NCI-H1436 (cell line): ENCODE data around the gene ARHGAP24.

Experiments
- DNase-seq: peaks from one replicate; lab custom pipeline; 2025; lab: John Stamatoyannopoulos, UW

ARHGAP24 gene

DNA sequence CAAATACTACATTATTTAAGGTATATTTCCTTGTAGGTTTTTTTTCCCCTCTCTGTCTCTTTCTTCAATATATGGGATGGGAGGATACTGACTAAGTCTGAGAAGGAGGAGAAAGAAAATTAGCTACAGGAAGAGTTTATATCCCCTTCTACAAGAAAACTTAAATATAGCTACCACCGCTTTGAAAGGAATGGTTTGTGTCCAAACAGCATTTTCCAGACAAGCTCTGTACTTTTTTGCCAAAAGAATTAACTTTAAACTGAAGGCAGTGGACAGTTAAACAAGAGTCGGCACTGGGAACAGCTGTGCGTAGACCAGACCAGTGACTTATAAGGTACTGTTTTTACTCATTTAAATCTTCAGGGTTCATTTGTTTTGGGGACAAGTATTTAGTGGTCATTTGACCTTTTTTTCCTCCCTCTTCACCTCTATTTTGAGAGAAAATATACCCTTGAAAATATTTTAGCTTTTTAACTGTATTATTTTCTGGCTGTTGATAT lies 303.7 kb downstream of the ARHGAP24 start:
- no peak for DNase-seq

DNA sequence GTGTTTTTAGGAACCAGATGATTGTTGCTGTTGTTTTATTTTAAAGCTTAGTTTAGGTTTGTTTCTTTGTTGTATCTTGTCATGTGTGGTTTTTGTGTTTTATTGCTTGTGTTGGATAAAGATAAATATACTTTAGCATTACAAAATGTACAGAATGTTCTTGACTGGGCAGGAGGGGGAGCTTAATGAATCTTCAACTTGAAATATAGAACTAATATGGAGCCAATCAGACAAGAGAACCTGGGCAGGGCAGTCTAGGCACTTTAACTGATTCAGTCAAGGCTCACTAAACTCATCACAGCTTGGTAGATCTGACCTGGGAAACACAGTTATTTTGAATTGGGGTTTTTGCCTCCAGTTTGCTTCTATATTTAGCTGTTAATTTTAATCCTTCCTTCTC lies 304.2 kb downstream of the ARHGAP24 start:
- DNase-seq: no peak

DNA sequence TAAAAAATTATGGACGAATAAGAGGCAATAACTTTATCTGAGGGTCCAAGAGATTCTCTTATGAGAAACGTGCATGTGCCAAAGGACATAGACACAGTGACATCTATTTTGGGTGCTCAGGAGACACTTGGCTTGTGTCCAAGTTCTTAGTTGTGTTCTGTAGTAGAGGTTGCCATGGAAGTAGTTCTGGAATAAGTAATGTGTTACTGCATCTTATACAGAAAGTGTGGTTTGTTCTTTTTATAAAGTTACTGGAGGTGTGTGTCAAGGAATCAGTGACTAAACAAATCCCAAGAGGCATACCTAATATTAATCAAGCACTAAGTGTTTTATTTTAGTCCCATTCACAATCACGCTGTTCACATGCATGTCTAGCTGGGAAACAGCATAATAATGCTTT lies 305.7 kb downstream of the ARHGAP24 start:
- no peak for DNase-seq

DNA sequence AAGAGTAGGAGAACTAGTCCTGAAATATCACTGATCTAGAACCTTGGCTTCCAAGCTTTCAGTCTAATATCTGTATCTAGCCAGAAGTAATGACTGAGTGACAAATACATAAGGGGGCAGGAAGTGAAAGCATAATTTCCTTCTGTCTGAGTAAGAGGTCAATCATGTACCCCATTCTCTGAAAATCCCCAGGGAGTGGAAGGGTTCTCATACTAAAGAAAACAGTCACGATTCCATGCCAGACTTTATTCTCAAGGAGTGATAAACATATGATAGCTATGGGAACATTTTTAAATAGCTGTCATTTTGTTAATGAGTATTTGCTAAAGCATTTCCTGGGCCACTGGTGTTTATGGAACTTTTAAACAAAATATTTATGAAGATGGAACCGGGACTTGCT lies 308.5 kb downstream of the ARHGAP24 start:
- DNase-seq: no peak

DNA sequence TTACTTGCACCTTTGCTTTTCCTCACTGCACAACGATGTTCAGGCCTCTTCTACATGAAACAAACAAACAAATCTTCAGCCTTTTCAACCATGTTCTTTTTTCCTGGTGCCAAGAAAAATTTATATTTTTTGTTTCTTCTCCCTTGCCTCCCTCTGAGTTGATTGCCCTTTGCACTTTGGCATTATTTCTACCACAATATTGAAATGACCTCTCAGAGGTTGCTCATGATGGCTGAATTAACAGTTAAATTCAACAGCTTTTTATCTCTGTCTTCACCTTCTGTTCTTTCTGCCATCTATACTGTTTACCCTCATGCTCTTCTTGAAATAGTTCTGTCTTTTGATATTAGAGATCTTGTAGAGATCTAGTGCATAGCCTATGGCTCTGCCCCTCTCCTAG lies 308.9 kb downstream of the ARHGAP24 start:
- no peak for DNase-seq

DNA sequence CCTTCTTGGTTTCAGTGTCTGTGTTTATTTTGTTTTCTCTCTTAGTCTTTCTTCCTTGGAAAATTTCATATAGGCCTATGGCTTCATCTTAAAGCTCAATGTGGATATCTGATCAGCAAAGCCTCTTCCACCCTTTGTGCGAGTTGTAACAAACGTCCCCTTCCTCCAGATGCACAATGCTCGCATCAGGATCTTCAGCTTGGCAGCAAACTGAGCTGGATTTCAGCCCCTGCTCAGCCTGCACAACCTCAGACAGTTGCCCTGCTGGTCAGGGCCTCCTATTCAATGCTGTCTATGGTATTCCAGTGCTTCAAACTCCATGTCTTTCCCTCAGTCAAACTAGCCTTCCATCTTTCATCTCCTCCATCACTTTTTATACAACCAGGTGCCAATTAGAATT lies 309.4 kb downstream of the ARHGAP24 start:
- no peak for DNase-seq

DNA sequence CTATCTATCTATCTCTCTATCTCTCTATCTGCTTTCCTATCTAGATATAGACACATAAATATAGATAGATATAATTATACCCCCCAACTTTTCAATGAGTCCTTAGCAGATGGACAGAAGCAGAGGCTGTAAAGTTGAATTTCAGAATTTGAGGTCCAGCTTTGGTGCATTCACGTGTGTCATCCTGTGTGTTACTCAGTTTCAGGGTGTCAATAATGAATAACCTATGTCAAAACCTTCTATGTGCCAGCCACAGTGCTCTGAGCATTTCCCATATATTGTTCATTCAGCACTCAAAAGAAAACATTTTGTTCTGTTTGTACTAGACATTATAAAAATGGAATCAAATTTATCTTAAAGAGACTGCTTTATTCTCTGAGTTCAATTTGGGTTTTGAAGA lies 310.0 kb downstream of the ARHGAP24 start:
- DNase-seq: no peak

DNA sequence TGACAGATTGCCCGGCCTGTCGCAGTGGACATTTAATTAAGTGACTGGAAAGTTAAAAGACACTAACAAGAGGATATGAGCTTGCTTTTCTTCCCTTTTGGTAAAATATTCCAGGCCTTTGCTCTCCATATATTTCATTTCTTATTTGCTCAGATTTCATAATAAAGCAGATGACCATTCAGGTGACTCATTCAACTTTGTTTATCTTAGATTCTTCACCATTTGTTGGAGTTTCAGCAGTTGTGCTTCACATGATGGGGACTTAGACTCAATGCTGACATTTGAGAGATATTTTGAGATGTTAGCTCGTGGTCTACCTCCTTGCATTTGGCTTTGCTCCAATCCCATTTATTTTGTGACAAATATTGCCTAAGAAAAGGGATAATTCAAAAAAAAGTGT lies 312.2 kb downstream of the ARHGAP24 start:
- no peak for DNase-seq

DNA sequence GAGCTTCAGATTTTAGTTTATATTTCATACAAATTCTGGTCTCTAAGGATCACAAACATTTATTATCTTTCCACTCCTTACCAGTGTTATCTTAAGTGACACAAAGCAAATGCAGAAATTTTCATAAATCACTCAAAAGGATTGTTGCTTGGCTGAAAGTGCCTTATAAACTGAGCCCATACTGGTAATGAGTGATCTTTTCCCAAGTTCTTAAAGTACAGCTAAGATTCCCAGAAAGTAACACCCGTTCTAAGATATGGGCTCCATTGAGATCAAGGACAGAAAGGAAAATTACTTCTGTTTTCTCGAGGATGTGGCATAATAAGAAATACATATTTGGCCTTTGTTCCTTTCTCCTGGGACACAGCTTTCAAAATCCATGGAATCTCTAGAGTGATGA lies 313.7 kb downstream of the ARHGAP24 start:
- DNase-seq: no peak

DNA sequence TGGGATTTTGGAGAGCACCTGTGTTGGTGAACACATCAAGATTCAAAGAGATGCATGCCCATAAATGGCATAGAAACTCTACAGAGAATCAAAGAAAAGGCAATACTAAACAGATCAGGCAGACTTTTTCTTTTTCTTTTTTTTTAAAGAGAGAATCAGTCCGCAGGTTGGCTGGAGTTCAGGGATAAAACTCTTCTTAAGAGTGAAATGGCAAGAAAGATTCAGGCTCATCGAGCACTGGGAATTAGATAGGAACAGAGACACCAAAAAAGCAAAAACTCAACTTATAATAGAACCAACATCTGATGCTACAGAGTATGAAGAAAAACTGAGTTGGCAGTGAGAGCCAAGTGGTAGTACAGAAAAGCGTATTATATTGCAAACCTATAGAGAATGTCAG lies 314.3 kb downstream of the ARHGAP24 start:
- DNase-seq: no peak

DNA sequence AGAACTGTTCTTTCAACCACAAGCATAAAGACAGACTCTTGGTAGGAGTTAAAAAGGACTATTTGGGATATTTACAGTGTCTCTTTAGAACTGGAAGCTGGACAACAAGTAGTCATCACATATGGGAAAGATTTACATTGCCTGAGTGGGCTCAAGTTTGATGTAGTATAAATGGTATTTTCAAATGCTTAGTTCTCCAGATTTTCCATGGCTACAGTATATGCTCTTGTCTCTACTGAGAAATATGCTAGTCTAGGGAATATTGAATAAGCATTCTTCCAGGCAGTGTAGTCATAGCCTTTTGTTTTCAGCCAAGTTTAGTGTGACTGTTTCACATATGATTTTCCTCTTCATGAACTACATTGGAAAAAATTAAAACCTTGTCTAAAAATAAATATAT lies 315.6 kb downstream of the ARHGAP24 start:
- no peak for DNase-seq

DNA sequence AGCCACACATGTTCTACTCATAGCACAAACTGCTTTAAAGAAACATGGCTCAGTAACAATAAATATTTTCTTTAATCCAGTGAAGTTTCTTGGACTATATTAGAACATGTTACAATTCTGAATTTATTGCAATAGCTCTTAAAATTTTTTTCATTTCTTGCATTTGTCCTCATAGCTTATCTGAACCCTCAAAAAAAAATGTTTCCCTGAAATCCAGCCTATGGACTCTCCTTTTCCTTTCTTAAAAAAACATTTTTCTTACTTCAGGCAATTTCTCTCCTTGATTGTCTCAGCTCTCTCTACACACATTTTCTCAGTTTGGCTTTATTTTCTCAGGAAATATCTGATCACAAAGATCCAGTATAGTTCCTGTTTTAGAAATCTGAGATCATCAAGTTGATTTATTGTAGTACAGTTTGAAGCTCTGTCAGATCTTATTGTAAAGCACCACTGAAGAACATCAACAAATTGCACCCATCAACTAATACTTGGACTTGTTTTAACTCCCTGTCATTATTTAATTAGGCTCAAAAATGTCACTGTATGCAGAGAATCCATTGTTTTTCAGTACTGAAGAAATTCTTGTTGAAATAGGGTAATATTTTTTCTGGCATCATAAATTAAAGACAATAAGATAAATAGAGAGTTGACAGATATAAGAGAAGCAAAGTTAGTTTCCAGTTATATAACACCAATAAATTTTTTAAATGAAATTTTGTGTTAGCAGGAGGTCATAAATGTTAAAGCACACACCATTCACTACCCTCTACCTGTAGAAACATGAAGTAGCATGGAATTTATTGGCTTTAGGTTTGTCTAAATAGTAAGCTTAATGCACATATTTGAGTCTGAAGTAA lies 317.7 kb downstream of the ARHGAP24 start:
- DNase-seq: no peak

DNA sequence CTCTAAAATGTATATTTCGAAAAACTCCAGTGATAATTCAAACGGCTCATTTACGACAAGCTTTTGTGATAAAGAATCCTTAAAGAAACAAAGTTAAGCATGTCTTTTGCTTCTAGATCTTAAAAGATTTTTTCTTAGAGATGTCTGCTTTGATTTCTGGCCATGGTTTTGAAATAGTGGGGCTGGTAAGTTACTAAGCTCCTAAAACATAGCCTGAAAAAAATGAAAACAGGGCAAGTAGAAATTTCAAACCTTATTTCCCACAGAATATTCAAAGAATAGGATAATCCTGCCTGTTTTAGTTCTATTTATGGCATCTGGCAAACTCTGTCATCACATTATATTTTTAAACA lies 318.3 kb downstream of the ARHGAP24 start:
- DNase-seq: no peak

DNA sequence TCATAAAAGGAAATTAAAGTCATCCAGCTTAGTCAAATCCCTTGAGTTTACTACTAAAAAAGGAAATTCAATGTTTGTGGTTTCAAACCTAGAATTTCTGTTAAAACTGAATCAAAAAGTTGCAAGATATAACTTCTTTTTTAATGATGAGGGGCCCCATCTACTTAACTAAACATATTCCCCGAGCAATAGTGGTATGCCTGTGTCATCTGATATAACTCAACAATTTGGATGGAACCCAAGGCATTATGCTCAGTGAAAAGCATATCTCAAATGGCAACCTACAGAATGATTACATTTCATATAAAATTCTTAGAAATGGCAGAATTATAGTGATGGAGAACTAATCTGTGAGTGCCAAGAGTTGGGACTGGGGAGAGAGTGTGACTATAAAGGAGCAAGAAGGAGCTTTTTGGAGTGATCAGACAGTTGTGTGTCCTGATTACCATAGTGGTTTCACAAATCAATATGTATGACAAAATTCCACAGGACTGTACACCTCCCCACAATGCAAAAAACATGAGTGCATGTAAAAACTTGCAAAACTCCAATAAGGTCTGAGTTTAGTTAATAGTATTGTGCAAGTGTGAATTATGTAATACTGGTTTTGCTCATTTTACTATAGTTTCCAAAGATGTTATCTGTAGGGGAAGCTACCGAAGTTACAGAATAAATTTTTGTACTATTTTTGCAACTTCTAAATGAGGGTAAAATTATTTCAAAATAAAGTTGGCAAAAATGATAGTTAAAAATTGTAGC lies 323.2 kb downstream of the ARHGAP24 start:
- no peak for DNase-seq

DNA sequence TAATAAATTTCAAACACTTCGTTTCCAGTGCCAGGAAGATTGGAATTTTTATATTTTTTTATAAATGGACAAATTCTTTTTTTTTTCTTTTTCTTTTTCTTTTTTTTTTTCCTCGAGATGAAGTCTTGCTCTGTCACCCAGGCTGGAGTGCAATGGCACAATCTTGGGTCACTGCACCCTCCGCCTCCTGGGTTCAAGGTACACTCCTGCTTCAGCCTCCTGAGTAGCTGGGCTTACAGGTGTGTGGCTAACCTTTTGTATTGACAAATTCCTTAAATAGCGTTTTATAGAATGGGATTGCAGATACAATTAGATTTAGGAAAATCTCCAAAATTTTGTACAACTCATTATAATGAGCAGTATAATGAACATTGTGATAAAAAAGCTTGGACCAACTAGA lies 328.9 kb downstream of the ARHGAP24 start:
- no peak for DNase-seq

DNA sequence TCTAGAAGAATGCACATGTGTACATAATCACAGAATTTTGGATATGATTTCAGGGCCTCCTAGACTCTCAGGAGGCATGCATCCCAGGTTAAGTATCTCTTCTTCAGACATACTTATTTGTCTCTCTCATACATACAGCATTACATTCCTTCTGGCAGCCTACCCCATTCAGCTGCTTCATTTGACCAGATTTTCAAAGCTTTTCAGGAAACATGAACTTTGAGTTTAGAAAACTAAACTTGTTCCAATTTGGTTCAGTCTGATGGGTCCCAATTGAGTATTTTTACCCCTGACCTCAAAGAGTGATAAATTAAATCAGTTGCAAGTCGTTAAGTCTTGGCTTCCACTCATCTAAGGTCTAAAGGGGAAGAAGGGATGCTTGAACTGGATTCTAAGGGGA lies 330.9 kb downstream of the ARHGAP24 start:
- DNase-seq: no peak

DNA sequence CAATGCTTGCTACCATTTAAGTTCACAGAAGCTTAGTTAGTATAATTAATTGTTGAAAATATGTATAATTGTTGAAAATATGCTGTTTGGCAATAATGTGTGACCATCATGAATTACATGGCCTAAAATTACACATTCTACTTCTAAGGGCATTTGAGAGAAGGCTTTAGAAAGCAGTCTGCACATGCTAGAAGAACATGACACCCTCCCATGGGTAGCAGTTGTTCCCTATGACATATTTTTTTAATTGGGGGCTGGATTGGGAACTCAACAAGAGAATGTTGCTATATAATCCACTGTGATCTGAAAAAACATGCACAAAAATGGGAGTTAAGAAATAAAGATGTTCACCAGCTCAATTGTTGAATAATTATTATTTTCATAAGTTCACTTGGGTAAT lies 331.4 kb downstream of the ARHGAP24 start:
- no peak for DNase-seq

DNA sequence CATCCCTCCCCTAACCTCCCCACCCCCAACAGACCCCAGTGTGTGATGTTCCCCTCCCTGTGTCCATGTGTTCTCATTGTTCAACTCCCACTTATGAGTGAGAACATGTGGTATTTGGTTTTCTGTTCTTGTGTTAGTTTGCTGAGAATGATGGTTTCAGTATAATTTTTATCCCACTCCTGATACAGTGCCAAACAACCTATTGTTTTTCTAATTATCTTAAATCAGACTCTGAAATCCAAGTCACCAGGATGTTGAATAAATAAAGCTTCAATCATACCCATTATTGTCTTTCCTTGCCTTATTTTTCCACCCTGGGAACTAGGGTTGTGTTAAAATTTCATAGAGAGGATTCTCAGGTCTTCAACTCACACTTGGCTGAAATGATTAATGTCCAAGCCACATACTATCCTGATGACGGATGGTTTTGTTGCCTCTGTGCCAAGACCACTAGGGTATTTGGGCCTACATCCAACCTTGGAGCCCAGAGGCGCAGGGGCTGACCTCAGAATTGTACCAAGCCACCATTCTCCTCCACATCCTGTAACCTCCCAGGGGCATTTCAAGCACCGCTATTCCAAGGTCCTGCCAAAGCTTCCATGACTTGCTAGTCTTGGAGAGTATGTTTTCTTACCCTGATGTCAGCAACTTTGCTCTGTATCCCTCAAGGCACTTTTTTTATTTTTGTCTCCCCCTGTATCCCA lies 332.4 kb downstream of the ARHGAP24 start:
- no peak for DNase-seq

DNA sequence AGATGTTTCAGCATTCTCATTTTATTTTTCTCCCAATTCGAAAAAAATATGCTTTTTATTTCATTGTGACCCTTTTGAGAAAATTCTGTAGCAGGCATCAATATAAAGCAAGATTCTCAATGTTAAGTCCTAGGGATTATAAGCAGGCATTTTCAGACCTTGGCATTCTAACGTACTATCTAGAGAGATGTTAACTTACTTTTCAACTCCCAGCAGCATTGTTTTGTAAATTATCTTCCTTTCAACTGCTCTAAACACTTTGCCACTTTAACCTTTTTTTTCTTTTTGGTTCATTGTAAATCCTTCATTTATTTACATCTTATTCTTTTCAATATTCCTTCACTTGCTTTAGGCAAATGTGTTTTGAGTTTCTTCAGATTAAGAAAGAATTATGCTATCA lies 333.2 kb downstream of the ARHGAP24 start:
- no peak for DNase-seq

DNA sequence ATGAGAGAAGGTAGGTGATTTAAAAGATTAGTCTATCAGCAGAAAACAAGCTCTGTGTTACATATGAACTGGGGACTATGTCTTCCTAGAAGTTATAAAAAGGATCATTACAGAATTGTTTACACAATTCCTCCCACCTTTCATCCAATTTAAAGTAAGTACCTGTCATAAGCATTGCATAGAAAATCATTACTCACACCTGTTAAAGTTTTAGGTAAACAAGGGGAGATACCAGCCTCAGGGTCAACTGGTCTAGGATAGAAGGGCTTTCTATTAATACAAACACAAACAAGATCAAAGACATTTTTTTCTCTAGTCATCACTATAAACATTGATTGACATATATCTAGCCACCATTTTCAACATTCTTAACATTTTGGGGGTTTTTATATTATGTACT lies 333.9 kb downstream of the ARHGAP24 start:
- no peak for DNase-seq

DNA sequence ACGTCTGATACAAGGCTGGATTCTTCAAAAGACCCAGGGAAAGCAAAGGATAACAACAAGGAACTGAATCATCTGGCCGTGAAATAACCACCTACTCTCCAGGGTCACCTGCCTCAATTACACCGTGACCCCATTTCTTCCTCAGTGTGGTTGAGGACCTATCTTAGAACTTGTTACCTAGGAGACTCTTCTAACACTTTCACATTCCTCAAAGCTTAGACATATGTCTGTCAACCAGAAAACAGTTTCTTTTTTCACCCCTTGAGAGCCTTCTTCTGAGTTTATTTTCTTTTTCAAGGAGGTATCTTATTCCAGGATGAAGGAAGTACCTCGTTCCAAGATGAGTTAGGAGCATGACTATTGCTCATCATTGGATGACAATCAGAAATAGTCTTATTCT lies 337.8 kb downstream of the ARHGAP24 start:
- no peak for DNase-seq

DNA sequence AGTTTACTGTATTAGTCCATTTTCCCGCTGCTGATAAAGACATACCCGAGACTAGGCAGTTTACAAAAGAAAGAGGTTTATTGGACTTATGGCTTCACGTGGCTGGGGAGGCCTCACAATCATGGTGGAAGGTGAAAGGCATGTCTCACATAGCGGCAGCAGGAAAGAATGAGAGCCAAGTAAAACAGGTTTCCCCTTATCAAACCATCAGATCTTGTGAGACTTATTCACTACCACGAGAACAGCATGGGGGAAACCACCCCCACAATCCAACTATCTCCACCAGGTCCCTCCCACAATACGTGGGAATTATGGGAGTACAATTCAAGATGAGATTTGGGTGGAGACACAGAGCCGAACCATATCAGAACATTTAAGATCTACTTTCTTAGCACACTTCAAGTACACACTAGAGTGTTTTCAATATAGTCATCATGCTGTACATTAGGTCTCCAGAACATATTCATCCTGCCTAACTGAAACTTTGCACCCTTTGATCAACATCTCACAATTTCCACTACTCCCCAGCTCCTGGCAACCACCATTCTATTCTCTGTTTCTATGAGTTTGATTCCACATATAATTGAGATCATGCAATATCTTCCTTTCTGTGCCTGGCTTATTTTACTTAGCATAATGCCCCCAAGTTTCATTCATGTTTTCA lies 341.0 kb downstream of the ARHGAP24 start:
- DNase-seq: no peak
